Putamen (tissue), 1 donor: ENCODE data around the gene AADACL4.

Source experiments
- DNase-seq: peaks from one replicate; pipeline ENCODE4 v3.0.0-alpha.2; 2016; ENCODE audit warnings: low spot score

Gene AADACL4

DNA sequence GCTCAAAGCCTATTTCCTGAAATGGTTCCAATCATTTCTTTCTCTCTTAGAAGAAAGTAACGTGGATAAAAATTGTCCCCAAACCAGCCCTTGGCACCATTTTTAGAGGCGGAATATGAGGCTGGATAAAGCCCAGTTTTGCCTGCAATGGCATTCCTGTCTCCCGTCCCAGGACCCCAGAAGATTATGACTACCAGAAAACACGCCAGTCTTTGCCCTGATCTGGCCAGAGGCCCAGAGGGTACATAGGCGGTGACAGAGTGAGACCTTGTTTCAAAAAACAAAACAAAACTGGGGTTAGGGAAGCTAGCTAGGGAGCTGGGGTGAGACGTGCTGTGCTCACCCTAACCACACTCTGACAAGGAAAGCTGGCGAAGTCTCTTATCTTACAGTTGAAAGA, at the start of gene AADACL4:
Gene AADACL4 (plus strand): TSS at position 301 of the 400 bp plus-strand sequence. CDS start 462 bp downstream, outside the sequence.
- no peak for DNase-seq

DNA sequence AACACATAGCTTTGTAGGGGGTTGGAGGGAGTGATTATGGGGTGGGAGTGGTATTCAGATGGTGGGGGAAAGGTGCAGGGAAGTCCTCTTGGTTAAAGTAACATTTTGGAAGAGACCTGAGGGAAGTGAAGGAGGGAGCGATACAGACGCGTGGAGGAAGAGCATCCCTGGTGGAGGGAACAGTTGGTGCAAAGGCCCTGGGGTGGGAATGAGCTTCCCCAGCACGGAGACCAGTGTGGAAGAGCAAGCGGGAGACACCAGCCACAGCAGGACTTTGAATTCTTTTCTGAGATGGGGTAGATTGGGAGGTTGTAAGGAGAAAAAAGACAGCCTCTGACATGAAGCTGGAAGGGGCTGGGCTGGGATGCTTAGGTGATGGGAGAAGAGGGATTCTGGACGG, 49.4 kb upstream of the AADACL4 start:
- DNase-seq, result no peak

DNA sequence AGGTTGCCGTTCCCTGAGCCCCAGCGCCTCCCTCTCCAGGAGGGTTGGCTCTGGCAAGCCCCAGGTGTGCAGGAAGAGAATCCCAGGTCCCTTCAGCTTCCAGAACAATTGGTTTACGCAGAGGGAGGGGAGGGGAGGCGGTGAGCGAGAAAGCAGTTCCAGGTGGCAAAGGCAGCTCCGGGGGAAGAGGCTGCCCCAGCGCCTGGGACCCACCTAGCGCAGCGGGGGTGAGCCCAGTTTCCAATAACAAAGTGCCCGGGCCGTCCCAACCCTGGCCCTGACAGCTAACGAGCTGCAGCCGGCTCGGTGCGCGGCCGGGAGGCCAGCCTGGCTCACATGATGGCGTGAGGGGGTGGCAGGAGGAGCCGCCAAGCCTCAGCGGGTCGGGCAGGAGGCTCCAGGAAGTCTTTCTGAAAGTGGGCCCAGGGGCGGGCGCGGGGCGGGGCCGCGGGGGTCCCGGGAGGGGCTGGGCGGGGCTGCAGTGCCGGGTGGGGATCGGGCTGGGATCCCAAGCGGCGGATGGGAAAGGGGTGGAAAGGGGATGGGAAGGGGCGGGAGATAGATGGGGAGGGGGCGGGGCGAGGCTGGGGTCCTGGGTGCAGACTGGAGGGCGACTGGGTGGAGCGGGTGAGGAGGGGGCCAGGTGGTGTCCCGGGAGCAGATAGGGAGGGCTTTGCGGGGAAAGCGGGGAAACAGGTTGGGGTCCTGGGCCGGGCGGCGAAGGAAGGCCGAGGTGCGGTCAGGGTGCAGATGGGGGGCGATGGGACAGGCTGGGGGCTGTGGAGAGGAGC, 48.7 kb upstream of the AADACL4 start:
- DNase-seq, result peak; percentile 49

DNA sequence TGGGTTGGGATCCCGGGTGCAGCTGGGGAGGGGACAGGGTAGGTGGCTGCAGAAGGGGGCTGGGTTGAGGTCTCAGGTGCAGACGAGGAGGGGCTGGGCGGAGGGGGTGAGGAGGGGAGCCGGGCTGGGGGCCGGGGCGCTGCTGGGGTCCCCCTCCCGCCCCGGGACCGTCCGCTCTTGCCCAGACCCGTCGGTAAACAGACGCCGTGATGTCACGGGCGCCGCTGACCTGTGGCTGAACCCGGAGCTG, 48.2 kb upstream of the AADACL4 start:
- DNase-seq, result no peak

DNA sequence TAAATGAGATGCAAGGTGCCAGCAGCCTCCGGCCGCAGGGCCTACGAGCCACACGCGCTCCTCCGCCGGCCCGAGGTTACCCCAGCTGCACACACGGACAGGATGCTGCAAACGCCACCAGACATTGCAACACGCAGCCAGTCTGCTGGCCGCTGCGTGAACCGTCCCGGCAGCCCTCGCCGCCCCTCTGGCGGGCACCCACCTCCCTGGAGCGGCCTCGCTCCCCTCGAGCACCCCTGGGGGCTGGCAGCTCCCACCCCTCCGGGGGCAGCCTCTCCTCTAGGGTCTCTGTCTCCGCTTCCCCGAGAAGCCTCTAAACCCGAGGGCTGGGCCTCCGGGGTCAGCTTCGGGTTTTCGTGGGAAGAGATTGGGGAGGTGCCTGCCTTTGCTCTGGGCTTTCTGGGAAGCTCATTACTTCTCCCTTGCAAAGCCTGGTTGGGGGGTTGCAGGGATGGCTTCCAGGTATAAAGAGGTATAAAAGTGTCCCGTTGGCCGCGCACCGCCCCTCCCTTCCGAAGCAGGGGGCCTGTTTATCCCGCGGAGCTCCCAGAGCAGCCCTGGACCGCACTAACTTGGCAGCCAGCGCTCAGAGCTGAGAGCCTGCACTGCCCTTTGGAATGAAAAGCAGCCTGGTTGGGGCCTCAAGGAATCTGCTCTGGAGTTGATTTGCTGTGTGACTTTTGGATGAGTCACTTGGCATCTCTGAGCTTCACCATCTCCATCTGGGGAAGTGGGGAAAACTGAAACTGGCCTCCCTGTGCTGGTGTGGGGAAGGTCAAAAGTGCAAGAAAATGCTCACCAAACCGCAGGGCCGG, 47.7 kb upstream of the AADACL4 start:
- DNase-seq, result peak; percentile 54

DNA sequence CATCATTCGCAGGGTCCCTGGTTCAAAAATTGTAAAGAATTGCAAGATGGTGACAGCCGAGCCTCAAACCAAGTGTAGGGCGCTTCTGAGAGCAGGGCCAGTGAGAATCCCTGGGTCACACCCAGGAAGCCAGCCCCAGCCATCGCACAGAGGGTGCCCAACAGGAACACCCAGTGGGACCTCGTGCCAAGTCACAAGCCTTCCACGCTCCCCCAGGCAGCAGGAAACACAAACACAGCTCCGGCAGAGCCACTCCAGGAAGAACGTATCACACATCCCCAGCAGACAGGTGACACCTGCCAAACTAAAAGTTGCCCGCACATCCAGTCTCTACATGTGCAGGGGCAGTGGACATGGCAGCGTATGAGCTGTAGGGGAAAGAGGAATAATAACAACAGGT, 46.1 kb upstream of the AADACL4 start:
- DNase-seq, result no peak

DNA sequence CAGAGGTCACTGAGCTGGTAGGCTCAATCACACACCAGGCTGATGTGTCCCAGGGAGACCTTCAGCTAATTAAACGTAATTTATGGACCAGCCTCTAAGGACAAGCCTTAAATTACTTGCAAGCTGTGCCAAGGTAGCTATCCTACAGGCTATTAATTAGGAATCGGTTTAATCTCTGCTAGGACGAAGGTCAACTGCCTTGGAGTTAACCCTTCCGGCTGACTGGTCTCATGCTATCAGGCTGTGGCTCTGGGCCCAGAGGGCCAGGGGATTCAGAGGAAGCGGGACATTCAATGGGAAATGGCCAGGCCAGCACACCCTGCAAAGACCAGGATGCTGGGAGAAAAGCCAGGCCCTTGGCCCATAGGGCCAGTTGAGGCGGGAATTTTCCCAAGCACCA, 44.9 kb upstream of the AADACL4 start:
- DNase-seq, result no peak

DNA sequence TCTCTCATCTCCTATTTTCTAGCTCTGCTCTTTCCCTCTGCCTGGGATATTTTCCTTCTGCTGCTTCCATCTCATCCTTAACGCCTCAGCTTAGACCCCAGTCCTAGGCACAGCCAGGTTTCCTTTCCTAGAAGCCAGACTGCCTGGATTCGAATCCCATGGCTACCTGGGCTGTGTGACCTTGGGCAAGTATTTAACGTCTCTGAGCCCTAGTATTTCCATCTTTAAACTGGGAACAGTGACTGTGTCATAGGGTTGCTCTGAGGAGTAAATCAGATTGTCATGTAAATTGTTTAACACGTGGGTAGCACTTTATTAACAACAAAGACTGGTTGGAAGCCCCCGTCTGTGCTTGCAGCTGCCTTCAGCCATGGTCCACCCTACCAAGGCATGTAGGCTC, 44.2 kb upstream of the AADACL4 start:
- no peak for DNase-seq

DNA sequence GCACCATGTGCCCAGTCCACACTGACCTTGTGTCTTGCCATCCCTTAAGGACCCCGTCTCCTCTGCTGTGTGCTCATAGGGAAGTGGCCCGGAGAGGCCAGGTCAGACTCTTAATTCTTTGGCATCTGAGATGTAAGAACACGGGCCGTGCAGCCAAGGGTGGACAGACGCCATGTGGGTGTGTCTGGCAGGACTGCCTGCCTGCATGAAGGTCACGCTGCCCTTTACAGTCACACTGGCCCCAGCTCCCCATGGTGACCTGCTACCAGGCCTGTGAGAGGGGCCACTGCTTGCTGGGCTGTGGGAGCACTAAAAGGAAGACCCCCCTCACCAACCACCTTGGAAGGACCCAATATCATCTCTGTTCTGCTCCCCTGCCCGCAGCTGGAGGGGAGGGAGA, 43.5 kb upstream of the AADACL4 start:
- no peak for DNase-seq

DNA sequence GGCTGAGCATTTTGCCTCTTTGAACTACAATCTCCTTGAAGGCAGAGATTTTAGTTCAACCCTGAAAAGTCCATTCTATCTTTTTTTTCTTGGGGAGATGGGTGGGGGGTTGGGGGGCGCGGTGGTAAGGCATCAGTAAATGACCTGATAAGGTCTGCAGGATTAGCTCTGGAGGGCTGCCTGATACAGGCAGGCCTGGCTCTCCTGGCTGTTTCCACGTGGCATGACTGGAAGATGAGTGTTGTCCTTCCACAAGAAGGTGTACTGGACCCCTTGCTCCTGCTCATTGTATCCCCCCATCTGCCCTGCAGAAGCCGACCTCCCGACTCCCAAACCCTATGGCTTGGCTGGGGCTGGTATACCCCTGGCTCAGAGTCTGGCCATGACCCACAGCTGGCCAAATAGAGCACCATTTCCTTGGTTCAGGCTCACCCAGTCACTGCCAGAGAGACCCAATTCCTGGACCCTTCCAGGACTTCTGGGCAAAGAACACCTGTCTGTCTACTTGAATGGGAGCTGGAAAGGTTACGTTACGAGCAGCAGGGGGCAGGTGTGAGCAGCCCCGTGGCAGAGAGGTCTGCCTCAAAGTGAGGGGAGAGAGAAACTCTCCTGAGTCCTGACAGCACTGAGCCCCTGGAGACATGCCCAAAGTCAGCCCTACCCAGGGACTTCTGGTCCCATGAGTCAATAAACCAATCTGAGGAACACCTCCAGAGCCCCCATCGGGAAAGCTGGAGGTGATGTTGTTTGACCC, 42.8 kb upstream of the AADACL4 start:
- DNase-seq, result no peak

DNA sequence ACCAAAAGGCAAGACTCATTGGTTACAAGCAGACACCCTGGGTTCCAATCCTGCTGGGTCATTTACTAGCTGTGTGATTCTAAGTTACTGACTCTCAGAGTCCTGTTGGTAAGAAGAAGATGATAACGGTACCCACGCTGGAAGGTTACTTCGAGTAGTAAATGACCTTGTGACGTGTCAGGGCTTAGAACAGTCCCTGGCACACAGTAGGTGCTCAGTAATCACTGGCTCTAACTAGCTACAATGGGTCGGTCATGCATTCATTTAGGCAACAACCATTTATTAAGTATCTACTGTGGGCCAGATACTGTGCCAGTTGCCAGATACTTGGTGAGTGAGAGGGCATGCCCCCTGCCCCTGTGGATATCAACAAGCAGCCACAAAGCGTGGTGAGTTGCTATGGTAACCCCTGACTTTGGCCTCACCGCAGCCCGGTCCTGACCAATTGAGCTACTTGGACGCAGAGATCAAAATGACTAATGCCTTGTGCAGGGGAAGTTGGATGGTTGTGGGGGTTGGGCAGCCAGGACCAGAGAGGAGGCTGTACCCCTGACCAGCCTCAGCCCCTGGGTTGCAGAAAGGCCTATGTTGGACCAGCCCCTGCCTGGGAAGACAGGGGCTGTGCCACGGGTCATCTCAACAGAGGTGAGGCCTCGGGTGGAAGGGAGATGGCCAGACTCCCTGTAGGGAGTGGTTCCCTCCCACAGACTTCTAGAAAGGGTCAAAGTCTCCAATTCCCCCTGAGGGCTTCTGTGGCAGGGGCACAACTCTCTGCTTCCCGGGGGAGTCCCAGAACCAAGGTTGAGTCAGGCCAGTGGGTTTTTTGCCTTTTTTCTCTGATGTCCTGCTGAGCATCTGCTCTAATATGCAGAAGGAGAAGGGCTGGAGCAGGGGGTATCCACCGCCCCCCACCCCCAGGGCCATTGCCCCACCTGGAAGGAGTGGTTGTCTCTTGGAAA, 41.9 kb upstream of the AADACL4 start:
- no peak for DNase-seq

DNA sequence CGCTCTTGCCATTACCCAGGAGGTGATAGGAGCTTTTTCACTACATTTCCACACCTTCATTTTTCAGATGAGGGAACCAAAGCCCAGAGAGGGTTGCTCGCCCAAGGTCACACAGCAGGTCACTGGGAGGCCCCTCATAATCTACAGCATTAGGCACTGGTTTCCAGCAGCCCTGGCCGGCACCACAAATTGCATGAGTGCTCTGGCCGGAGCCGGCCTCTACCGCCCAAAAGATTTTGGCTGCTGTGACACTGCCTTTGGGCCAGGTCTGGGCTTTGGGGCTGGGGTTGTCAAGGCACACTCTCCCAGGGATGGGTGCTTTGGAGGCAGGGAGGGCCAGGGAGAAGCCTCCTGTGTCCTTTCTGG, 41.2 kb upstream of the AADACL4 start:
- no peak for DNase-seq

DNA sequence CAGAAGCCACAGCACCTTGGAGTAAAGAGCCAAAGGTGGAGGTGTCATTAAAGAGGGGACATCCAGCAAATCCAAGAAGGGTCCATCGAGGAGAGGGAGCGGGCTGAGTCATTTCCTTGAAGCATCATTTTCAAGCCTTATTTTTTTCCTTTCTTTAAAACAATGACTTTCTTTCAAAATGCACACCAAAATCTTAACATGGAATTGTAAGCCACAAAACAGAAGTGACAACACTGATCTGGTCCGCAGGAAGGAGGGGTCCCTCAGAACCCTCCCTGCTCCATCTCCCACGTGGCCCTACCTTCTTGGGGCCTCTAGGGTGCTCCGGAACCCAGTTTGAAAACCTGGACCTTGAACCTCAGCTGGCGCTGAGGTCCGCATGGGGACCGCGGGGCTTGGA, 40.7 kb upstream of the AADACL4 start:
- DNase-seq, result no peak

DNA sequence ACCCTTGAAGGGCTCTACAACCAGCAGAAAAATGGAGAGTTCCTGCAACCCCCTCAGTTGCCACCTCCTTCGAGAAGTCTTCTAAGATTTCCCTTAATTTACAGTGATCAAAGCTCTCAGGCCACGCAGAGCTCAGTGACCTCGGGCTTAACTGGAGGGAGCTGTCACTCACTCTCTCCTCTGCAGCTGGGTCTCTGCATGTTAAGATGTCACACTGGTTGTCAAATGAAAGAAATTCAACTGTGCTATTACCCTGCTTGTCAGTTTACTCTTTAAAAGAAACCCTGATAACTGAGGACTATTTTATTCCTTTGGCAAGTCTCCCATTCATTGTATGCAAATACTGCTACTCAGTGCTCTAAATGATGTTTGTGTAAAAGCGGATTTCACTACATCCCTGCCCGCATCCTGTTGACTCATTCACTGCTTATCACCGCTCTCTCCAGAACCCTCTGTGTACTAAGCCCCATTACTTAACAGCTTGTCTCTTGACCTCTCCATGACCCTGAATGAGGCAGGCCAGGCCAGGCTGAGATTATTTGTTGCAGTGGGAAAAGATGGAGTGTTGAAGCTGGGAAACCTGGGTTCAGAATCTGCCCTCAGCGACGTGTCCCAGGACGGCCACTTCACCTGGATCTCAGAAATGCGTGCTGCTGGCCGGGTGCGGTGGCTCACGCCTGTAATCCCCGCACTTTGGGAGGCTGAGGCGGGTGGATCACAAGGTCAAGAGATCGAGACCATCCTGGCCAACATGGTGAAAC, 39.6 kb upstream of the AADACL4 start:
- no peak for DNase-seq

DNA sequence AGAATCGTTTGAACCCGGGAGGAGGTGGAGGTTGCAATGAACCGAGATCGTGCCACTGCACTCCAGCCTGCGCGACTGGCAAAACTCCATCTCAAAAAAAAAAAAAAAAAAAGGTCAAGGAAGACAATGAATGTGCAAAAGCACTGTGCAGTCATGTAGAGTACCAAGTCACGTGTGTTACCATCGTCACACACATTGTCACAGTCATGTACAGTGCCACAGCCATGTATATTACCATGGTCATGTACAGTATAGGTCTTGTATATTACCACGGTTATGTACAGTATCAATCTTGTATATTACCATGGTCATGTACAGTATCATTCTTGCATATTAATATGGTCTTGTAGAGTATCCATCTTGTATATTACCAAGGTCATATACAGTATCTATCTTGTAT, 38.9 kb upstream of the AADACL4 start:
- no peak for DNase-seq

DNA sequence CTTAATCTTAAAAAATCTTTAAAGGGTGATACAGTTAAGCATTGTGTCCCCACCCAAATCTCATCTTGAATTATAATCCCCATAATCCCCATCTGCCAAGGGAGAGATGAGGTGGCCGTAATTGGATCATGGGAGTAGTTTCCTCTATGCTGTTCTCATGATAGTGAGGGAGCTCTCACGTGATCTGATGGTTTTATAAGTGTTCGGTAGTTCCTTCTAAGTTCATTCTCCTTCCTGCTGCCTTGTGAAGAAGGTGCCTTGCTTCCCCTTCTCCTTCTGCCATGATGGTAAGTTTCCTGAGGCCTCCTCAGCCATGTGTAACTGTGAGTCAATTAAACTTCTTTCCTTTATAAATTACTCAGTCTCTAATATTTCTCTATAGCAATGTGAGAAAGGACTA, 36.6 kb upstream of the AADACL4 start:
- DNase-seq, result no peak

DNA sequence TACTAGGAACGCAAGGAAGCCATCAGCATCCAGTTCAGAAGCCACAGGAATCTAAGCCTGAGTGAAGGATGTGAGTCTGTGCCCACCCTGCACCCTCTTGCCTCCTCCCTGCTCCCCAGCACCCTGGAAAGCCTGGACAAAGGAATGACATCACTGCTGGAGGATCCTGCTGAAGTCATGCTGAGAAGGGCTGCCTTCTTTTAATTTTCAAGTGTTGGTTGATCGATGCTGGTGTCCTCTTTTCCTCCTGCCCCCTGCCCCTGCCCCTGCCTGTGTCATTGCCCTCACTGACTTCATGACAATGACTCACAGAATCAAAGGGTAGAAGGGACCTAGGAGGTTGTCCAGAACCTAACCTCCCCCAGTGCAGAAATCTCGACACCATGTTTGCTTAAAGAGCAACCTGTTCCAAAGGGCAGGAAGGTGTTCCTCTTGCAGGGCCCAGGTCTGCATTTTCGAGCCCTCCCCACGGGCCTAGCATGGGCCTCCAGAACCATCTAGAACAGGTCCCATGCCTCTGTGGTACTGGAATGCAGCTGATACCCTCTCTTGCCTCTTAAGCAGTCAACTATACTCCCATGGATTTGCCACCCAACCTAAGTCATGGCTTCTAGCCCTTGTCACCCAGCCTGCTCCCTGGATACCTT, 35.5 kb upstream of the AADACL4 start:
- no peak for DNase-seq

DNA sequence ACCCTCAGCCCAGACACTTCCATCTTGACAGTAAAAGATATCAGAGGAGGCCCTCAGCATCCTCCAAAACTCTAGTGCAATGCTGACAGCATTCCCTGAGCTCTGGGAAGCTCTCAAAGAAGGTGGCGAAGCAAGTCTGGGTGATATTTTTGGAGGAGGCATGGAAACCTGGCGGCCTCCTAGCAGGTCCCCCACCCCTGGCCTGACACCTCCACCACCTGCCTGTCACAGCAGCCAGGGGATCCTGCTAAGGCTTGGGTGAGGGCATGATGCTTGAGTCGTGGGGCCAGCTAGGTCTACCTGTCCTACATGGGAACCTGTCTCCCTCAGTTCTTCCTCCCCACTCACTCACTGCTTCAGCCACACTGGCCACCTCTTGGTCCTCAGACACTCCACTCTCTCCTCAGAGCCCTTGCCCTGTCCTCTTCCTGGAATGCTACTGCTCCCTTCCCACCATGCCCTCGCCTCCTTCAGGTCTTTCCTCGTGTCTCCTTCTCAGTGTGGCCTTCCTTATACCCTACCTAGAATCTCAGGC, 34.3 kb upstream of the AADACL4 start:
- DNase-seq, result no peak

DNA sequence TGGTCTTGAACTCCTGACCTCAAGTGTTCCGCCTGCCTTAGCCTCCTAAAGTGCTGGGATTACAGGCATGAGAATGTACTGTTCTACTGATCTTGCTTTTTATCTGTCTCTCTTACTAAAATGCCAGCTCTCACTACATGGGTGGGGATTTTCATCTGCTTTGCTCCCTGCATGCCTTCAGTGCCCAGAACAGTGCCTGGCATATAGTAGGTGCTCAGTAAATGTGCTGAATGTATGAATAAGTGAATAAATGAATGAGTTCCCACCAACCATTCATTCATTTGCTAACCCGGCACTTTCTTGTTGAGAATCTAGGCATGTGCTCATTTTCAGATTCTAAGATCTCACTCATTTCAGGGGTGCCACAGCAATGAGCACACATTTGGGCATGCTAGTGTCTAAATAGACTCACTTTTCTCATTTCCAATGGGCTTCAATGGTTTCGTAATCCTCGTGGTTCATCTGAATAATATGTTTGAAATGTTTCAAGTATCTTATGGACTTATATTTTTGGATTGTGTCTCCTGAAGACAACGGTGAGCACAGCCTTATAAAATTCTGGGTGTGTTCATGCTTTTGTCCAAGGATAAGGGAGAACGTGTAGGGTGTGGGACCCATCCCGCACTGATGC, 33.5 kb upstream of the AADACL4 start:
- DNase-seq, result no peak

DNA sequence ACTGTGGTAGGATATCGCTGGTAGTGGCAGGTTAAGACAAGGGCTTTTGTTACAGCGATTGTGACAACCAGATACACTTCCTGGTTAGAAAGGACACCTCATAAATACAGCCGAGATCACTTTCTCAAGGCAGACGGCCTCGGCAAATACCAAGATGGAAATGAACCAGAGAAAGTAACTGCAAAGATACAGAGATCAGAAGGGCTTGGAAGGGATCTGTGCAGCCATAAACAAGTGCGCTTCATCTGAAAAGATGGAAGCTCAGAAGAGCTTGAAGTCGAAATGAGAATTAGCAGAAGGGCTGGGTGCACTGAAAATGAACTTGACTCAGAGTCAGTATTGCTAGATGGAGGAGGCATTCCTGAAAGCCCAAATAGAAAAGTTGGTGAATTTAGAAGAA, 32.9 kb upstream of the AADACL4 start:
- DNase-seq, result no peak
